A549 treated with Mapracorat at 1 μM for 4 hours (cell line): ENCODE data around the gene AIPL1. TPM values are rescaled to one million over a fixed set of nuclear protein-coding genes. Genes with fewer than 3 reads are reported as not detected.

Experiments
- total RNA-seq: library from RNA; stranded (reverse); fragments of 200-300 nt; extraction: Qiagen RNA extraction; gene quantifications from 5 replicates; pipeline ENCODE4 v1.2.3, GENCODE V29; 2022

Gene AIPL1
- total RNA-seq: not detected in 5 replicates

GRCh38 chr17:6435051-6435450, at the start of gene AIPL1:
TSS of gene AIPL1 (minus strand) at chr17:6435121. CDS start at chr17:6435104, 17 bp downstream.

GRCh38 chr17:6443692-6444570, 9.0 kb upstream of the AIPL1 start, which contains the start of gene PIMREG:
TSS of gene PIMREG (plus strand) at chr17:6444455. CDS start at chr17:6445111, 656 bp downstream.

Other genes starting within 250 kb of the AIPL1 start
- gene PIMREG, start 9.3 kb upstream of the AIPL1 start, total RNA-seq: 42.0 to 50.8 TPM (median 48.6 TPM) in 5 replicates
- 1.7 to 2.8 TPM (median 2.2 TPM) in 5 replicates for gene PITPNM3, start 121.4 kb upstream of the AIPL1 start, total RNA-seq
- gene KIAA0753, start 205.6 kb upstream of the AIPL1 start, total RNA-seq: 17.5 to 20.8 TPM (median 19.1 TPM) in 5 replicates
- gene TXNDC17, start 205.9 kb upstream of the AIPL1 start, total RNA-seq: 404 to 457 TPM (median 423 TPM) in 5 replicates
- gene MED31, start 216.5 kb upstream of the AIPL1 start, total RNA-seq: 22.7 to 35.1 TPM (median 31.9 TPM) in 5 replicates
- gene C17orf100, start 216.6 kb upstream of the AIPL1 start, total RNA-seq: 1.7 to 3.5 TPM (median 2.6 TPM) in 5 replicates